Measurements from ENCODE around the gene CRIP2. TPM values are rescaled to one million over a fixed set of nuclear protein-coding genes. Genes with fewer than 3 reads are reported as not detected.

The CRIP2 gene
- polyA plus RNA-seq, 1 donor (not counting 4 experiments of a cell fraction or from before 2014, with no cell fraction given) = 4.8 TPM

DNA sequence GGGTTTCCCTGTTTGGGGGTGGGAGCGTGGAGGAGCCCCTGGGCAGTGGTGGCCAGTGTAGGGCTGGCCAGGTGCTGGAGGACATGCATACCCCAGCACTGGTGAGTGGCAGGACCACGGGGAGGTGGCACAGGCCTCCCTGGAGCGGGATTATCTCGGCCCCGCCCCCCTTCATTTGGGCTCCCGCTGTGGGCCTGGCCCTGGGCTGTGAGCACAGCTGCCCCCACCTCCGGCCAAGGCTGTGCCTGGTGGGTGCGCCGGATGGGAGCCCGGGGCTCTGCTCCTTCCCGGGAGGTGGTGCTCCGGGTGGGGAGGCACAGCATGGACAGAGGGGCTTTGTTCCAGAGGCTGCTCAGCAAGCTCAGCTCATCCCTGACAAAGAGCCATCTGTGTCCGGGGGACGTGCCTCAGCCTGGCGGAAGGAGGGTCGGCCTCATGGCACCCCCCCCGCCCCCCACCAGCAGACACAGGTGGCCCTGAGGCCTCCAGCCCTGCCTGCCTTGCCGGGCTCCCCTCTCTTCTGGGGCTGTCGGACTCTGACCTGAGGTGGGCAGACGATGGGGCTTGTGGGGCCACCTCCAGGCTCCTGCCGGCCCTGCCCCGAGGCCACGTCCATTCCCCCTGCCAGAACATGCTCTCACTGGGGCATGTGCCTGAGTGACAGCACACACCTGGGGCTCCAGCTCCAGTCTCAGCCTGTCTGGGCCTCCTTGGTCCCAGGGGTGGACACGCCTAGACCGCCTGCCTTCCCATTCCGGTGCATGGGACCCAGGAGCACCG is 24.8 kb downstream of the CRIP2 start:
- H3K4me3 ChIP-seq (ENCODE audit: control insufficient read depth in 2 of 3, extremely low read depth in 1 of 3, insufficient read depth in 2 of 3, low read depth in 1 of 3, low read length in 3 of 3) = no peak overlapping the region
- FAIRE-seq (no peak), DNase-seq (ENCODE audit: low read depth, low spot score) (no peak)
- H3K9me1 ChIP-seq (ENCODE audit: control insufficient read depth, extremely low read depth, insufficient read depth, low read length) = no peaks in the 10 kb centered on the region
- H2AFZ ChIP-seq (ENCODE audit: control insufficient read depth, low read length) = no peak overlapping the region
- H3K9ac ChIP-seq (ENCODE audit: control insufficient read depth, extremely low read depth, insufficient read depth, low read length) = no peak overlapping the region
- no peaks in the 10 kb centered on the region for H4K20me1 ChIP-seq (ENCODE audit: control insufficient read depth, extremely low read depth, insufficient read depth, low read length)
- H3K36me3 ChIP-seq (ENCODE audit: control insufficient read depth in 2 of 2, extremely low read depth in 1 of 2, insufficient read depth in 2 of 2, low read length in 2 of 2) = peaks cover 0 to 3% of the 10 kb centered on the region in 2 experiments
- H3K27ac ChIP-seq (ENCODE audit: control insufficient read depth, insufficient read depth, low read length) = no peak overlapping the region
- H3K4me2 ChIP-seq (ENCODE audit: control insufficient read depth, extremely low read depth, insufficient read depth, low read depth, low read length) = no peak overlapping the region
- H3K9me3 ChIP-seq (ENCODE audit: control insufficient read depth, low read depth, low read length) = no peaks in the 10 kb centered on the region
- H3K27me3 ChIP-seq (ENCODE audit: control insufficient read depth, extremely low read depth, insufficient read depth, low read length) = no peaks in the 10 kb centered on the region
- H3K4me1 ChIP-seq (ENCODE audit: control insufficient read depth, extremely low read depth, insufficient read depth, low read length) = peaks cover 6% of the 10 kb centered on the region
- dilution Hi-C loops (cut with MboI; ENCODE audit: extremely low pct_ligation_motif_present, low sequenced_read_pairs) = no loop called here
- no peak for TF ChIP-seq EZH2 (IDR thresholded peaks at IDR 0.05; ENCODE audit: low read length)
- H3K79me2 ChIP-seq (ENCODE audit: control insufficient read depth, insufficient read depth, low read length) = no peaks in the 10 kb centered on the region

DNA sequence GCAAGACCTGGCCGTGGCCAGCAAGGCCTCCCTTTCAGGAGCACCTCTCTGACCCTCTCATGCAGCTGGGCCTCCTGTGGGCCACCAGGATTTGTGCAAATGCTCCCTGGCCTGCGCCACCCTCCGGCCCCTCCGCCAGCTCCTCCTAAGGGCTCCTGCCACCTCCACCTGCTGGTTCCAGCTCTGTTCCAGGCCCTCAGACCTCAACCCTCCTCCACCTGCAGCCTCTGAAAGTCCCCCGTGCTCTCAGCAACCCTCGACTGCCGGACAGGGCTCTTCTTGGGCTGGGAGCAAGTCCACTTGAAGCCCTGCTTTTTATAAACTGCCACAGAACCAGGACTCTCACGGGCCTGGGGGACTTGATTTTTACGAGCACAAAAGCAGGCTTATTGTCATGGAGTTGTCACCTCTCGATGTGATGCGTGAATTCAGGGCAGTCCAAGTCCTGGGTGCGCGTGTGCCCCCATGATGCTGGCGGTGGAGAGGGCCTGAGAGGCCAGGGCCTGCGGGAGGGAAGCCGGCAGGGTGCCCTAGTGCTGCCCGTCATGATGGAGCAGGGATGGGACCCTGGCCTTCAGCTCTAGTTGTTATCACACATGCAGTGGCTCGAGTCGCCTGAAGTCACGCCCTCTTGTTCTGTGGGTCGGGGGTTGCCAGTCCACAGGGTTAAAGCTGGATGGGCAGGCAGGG is 25.6 kb downstream of the CRIP2 start:
- Histone ChIP-seq H4K20me1 (ENCODE audit: control insufficient read depth, extremely low read depth, insufficient read depth, low read length) (no peaks in the 10 kb centered on the region), H3K9me1 (ENCODE audit: control insufficient read depth, extremely low read depth, insufficient read depth, low read length) (no peaks in the 10 kb centered on the region), H3K36me3 (ENCODE audit: control insufficient read depth in 2 of 2, extremely low read depth in 1 of 2, insufficient read depth in 2 of 2, low read length in 2 of 2) (peaks cover 0 to 3% of the 10 kb centered on the region in 2 experiments), H3K27me3 (ENCODE audit: control insufficient read depth, extremely low read depth, insufficient read depth, low read length) (no peaks in the 10 kb centered on the region), H3K4me1 (ENCODE audit: control insufficient read depth, extremely low read depth, insufficient read depth, low read length) (peaks cover 6% of the 10 kb centered on the region), H3K9me3 (ENCODE audit: control insufficient read depth, low read depth, low read length) (no peaks in the 10 kb centered on the region), H3K79me2 (ENCODE audit: control insufficient read depth, insufficient read depth, low read length) (no peaks in the 10 kb centered on the region), H2AFZ (ENCODE audit: control insufficient read depth, low read length) (no peak overlapping the region), H3K4me3 (ENCODE audit: control insufficient read depth in 2 of 3, extremely low read depth in 1 of 3, insufficient read depth in 2 of 3, low read depth in 1 of 3, low read length in 3 of 3) (no peak overlapping the region), H3K27ac (ENCODE audit: control insufficient read depth, insufficient read depth, low read length) (no peak overlapping the region), H3K9ac (ENCODE audit: control insufficient read depth, extremely low read depth, insufficient read depth, low read length) (no peak overlapping the region), H3K4me2 (ENCODE audit: control insufficient read depth, extremely low read depth, insufficient read depth, low read depth, low read length) (no peak overlapping the region)
- DNase-seq (ENCODE audit: low read depth, low spot score) (no peak), FAIRE-seq (no peak)
- dilution Hi-C loops (cut with MboI; ENCODE audit: extremely low pct_ligation_motif_present, low sequenced_read_pairs) = no loop called here
- no peak for TF ChIP-seq CTCF (optimal IDR thresholded peaks at IDR 0.05 in 1 of 3, IDR thresholded peaks at IDR 0.05 in 1 of 3, conservative IDR thresholded peaks at IDR 0.05 in 1 of 3; ENCODE audit: extremely low read depth in 1 of 3, insufficient read depth in 2 of 3, low read length in 3 of 3)
- no peak for TF ChIP-seq EZH2 (IDR thresholded peaks at IDR 0.05; ENCODE audit: low read length)

All from keratinocyte (primary cell).